Activated T-cell treated with anti-CD3 and anti-CD28 coated beads, Interleukin-2, amount 50 U/mL, for 24 hours (primary cell): ENCODE measurements around the gene PDE4D.
"Not testable (repeated sequence)": the region's sequence is repeated elsewhere in the genome, so short reads cannot be mapped to it uniquely, and the experiment has no call there.

ENCODE experiments used
- DNase-seq: peaks from one replicate; pipeline ENCODE4 v3.0.0-alpha.2; 2020
- H3K27ac Mint-ChIP-seq: 2 replicates; pipeline ENCODE4 v1.8.0; 2020; ENCODE audit warnings: mild to moderate bottlenecking, mixed read lengths
- H3K27me3 Mint-ChIP-seq: 2 replicates; pipeline ENCODE4 v1.8.0; 2020; ENCODE audit warnings: mixed read lengths
- H3K36me3 Mint-ChIP-seq: 2 replicates; pipeline ENCODE4 v1.8.0; 2020; ENCODE audit warnings: low read depth, mixed read lengths
- H3K4me1 Mint-ChIP-seq: 2 replicates; pipeline ENCODE4 v1.8.0; 2020; ENCODE audit warnings: low read depth, mixed read lengths
- H3K4me3 Mint-ChIP-seq: 2 replicates; pipeline ENCODE4 v1.8.0; 2020; ENCODE audit warnings: mild to moderate bottlenecking, moderate library complexity, mixed read lengths
- H3K9me3 Mint-ChIP-seq: 2 replicates; pipeline ENCODE4 v1.8.0; 2020; ENCODE audit warnings: mixed read lengths

The PDE4D gene

DNA sequence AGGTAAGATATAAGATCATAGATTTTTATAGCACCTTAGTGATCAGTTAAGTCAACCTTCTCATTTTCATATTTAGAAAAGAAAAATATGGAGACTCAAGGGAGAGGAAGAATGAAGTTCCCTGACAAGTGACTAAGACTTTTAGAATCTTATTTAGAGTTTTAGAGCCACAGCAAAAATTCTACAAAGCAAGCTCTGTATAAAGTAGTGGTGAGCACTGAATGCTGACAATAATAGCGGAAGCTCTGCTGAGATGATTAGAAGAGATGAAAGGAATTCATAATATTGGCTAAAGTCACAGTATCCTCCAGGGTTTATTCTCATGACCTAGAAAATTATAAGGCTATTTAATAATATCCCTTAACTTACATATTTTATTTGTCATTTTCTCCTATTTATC is 316.0 kb downstream of the PDE4D start:
- Mint-ChIP-seq H3K27ac (no peak overlapping the region), H3K4me3 (no peak overlapping the region), H3K4me1 (no peaks in the 10 kb centered on the region), H3K36me3 (no peaks in the 10 kb centered on the region), H3K9me3 (no peaks in the 10 kb centered on the region), H3K27me3 (no peaks in the 10 kb centered on the region)
- no peak for DNase-seq

DNA sequence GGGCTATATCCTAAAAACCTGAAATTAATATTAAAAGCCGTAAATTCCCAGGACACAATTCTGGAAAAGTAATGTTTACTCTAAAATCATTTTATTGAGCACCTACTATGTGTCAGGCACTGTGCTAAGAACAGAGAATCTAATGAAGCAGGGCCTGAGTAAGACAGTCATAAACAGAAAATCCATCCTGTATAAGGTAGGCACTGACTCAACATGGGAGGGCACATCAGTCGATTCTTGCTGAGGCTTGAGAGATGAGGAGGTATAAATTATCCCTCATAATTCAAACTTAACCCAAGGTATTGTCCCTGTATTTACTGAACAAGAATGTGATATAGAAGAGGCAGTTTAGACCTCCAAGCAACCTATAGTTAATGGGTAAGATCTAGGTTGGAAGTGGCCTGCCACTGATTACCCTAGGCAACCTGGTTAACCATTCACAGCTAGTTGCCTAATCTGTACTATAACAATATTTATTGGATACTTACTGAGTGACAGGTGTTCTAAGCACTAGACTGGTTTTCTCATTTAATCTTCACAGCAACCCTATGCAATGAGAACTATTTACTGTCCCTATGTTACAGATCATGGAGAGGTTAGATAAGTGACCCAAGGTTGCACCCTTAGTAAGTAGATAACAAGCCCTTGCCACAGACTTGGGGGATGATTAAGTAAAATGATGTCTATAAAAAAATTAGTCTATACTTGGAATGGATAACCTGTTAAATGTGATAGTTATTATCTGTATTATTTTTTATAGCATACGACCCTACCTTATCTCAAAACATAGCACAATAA is 317.7 kb downstream of the PDE4D start:
- Mint-ChIP-seq H3K27ac (no peak overlapping the region), H3K4me3 (no peak overlapping the region), H3K36me3 (no peaks in the 10 kb centered on the region), H3K9me3 (no peaks in the 10 kb centered on the region), H3K27me3 (no peaks in the 10 kb centered on the region), H3K4me1 (no peaks in the 10 kb centered on the region)
- DNase-seq, result no peak

GRCh38 chr5:59573509-59573908 is 320.0 kb downstream of the PDE4D start:
- H3K9me3 Mint-ChIP-seq, H3K27me3 Mint-ChIP-seq, H3K4me3 Mint-ChIP-seq, H3K36me3 Mint-ChIP-seq, DNase-seq, H3K4me1 Mint-ChIP-seq, H3K27ac Mint-ChIP-seq: not testable (repeated sequence)

- H3K4me3 Mint-ChIP-seq, result no peak overlapping the region
- no peaks in the 10 kb centered on the region for H3K9me3 Mint-ChIP-seq
- H3K27me3 Mint-ChIP-seq, result no peaks in the 10 kb centered on the region
- no peaks in the 10 kb centered on the region for H3K36me3 Mint-ChIP-seq
- no peak overlapping the region for H3K27ac Mint-ChIP-seq
- no peak for DNase-seq
- no peaks in the 10 kb centered on the region for H3K4me1 Mint-ChIP-seq
Measured at GRCh38 chr5:59571067-59571466, 322.5 kb downstream of the PDE4D start.

GRCh38 chr5:59569608-59570334 is 323.8 kb downstream of the PDE4D start:
- no peak overlapping the region for H3K27ac Mint-ChIP-seq
- DNase-seq, result no peak
- H3K36me3 Mint-ChIP-seq, result no peaks in the 10 kb centered on the region
- no peaks in the 10 kb centered on the region for H3K27me3 Mint-ChIP-seq
- no peak overlapping the region for H3K4me3 Mint-ChIP-seq
- no peaks in the 10 kb centered on the region for H3K4me1 Mint-ChIP-seq
- no peaks in the 10 kb centered on the region for H3K9me3 Mint-ChIP-seq

DNA sequence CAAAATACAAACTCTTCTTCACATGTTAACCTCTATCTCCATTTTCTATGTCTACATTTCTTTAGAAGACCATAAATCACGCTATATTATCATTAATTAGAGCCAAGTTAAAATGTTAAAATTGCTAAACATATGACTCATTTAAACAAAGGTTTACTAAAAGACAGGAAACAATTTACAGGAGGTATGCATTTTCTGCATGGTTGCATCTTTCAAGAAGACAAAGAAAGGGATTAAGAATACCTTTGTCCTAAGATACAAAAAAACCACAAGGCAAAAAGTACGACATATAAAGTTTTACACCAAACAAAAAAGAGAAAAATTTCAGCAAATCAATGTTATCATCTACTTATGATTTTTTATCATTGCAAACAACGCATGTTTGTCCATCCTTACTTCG is 324.4 kb downstream of the PDE4D start:
- H3K27ac Mint-ChIP-seq, result no peak overlapping the region
- no peaks in the 10 kb centered on the region for H3K36me3 Mint-ChIP-seq
- H3K4me3 Mint-ChIP-seq, result no peak overlapping the region

DNA sequence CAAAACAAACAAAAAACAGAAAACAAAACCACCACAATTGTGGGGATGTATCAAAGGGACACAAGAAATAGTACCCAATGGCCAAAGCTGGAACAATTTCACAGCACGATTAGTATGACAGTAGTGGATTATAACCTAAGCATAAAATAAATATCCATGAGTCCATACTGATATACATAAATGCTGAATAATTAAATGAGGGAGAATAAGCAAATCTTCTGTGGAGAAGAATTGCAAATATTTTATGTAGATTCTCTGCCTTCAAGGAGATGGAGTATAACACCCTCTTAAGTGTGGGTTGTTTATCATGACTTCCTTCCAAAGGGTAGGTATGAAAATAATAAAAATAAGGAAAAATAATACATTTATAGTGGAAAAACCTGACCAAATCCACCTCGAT is 325.4 kb downstream of the PDE4D start:
- H3K36me3 Mint-ChIP-seq, result no peaks in the 10 kb centered on the region

More for the DNA sequence above, 324.4 kb downstream of the PDE4D start:
- Mint-ChIP-seq H3K9me3 (no peaks in the 10 kb centered on the region), H3K27me3 (no peaks in the 10 kb centered on the region), H3K4me1 (no peaks in the 10 kb centered on the region)
- no peak for DNase-seq

DNA sequence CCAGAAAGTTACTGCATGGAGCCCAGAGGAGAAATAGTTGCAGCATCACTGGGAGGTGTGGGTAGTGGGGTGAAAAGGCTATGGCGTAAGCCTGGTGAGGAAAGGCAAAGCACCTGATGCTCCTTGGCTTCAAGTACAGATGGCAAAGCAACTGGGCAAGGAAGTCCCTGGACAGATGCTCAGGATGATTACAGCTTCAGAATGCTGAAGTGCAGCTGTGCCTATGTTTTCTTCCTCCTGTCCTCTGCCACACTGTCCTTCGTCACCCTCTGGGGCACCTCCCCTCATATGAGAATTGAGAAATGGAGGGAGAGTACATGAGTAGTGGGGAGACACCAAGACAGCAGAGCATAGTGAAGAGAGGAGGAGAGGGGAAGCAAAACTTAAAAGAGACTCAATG is 328.0 kb downstream of the PDE4D start:
- H3K27me3 Mint-ChIP-seq, result no peaks in the 10 kb centered on the region
- H3K4me3 Mint-ChIP-seq, result no peak overlapping the region
- no peaks in the 10 kb centered on the region for H3K9me3 Mint-ChIP-seq
- no peak overlapping the region for H3K27ac Mint-ChIP-seq
- no peak for DNase-seq
- H3K36me3 Mint-ChIP-seq, result no peaks in the 10 kb centered on the region
- H3K4me1 Mint-ChIP-seq, result peaks cover 9% of the 10 kb centered on the region

More for the DNA sequence above, 325.4 kb downstream of the PDE4D start:
- Mint-ChIP-seq H3K4me1 (peaks cover 1% of the 10 kb centered on the region), H3K27me3 (no peaks in the 10 kb centered on the region), H3K9me3 (no peaks in the 10 kb centered on the region), H3K4me3 (no peak overlapping the region), H3K27ac (no peak overlapping the region)
- no peak for DNase-seq

GRCh38 chr5:59564895-59565294 is 328.6 kb downstream of the PDE4D start:
- no peak overlapping the region for H3K4me3 Mint-ChIP-seq
- no peak for DNase-seq
- no peaks in the 10 kb centered on the region for H3K9me3 Mint-ChIP-seq
- no peaks in the 10 kb centered on the region for H3K36me3 Mint-ChIP-seq
- no peak overlapping the region for H3K27ac Mint-ChIP-seq
- peaks cover 9% of the 10 kb centered on the region for H3K4me1 Mint-ChIP-seq
- H3K27me3 Mint-ChIP-seq, result no peaks in the 10 kb centered on the region

GRCh38 chr5:59562756-59563389 is 330.7 kb downstream of the PDE4D start:
- Mint-ChIP-seq H3K27me3 (no peaks in the 10 kb centered on the region), H3K4me3 (no peak overlapping the region), H3K36me3 (no peaks in the 10 kb centered on the region), H3K4me1 (peaks cover 9% of the 10 kb centered on the region), H3K27ac (no peak overlapping the region), H3K9me3 (no peaks in the 10 kb centered on the region)
- no peak for DNase-seq

- Mint-ChIP-seq H3K27me3 (no peaks in the 10 kb centered on the region), H3K9me3 (no peaks in the 10 kb centered on the region), H3K36me3 (no peaks in the 10 kb centered on the region), H3K4me3 (no peak overlapping the region), H3K27ac (no peak overlapping the region), H3K4me1 (peaks cover 9% of the 10 kb centered on the region)
- no peak for DNase-seq
Measured at GRCh38 chr5:59560553-59560952, 333.0 kb downstream of the PDE4D start.

DNA sequence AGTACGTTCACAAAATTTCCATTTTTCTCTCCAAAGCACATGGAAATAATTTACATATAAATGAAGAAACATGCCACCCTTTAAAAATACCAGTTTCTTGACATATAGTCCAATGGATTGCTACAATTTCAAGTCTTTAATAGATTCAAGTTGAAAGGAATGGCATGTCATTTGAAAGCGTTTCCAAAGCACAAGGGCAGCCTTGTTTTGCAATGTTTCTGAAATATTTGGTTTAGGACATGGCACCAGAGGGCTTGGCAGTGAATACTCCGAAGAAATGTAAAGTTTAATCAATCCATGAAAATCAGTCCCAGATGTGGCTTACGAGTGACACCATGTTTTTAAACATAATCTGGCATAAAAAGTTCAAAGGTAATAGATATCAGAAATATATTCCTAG is 333.7 kb downstream of the PDE4D start:
- H3K4me1 Mint-ChIP-seq, result peaks cover 9% of the 10 kb centered on the region
- no peaks in the 10 kb centered on the region for H3K36me3 Mint-ChIP-seq
- no peaks in the 10 kb centered on the region for H3K9me3 Mint-ChIP-seq
- H3K4me3 Mint-ChIP-seq, result no peak overlapping the region
- H3K27ac Mint-ChIP-seq, result no peak overlapping the region
- no peak for DNase-seq
- no peaks in the 10 kb centered on the region for H3K27me3 Mint-ChIP-seq

DNA sequence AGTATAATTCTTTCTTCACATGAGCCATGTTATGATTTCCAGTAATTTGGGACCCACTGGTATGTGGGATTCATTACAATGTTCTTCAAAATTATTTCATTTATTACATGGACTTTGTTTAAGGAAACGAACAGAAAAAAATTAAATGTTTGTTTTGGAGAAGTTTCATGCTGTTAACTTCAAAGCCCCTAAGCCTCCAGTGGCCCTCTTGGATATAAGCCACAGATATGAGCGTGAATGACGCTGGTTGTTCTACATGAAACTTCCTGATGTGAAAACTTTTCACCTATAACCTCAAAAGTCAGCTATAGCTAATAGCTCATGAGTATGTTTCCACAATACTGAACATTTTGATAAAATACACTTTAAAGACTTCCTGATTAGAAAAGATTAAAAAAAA is 334.2 kb downstream of the PDE4D start:
- no peaks in the 10 kb centered on the region for H3K36me3 Mint-ChIP-seq
- no peak overlapping the region for H3K4me3 Mint-ChIP-seq
- H3K27me3 Mint-ChIP-seq, result no peaks in the 10 kb centered on the region
- H3K4me1 Mint-ChIP-seq, result peaks cover 9% of the 10 kb centered on the region
- no peaks in the 10 kb centered on the region for H3K9me3 Mint-ChIP-seq
- DNase-seq, result no peak
- no peak overlapping the region for H3K27ac Mint-ChIP-seq

GRCh38 chr5:59558501-59558900 is 335.0 kb downstream of the PDE4D start:
- Mint-ChIP-seq H3K9me3 (no peaks in the 10 kb centered on the region), H3K27ac (no peak overlapping the region), H3K4me1 (peaks cover 9% of the 10 kb centered on the region), H3K36me3 (no peaks in the 10 kb centered on the region), H3K27me3 (no peaks in the 10 kb centered on the region), H3K4me3 (no peak overlapping the region)
- DNase-seq, result no peak

- no peak for DNase-seq
- H3K9me3 Mint-ChIP-seq, result no peaks in the 10 kb centered on the region
- no peaks in the 10 kb centered on the region for H3K36me3 Mint-ChIP-seq
- H3K4me1 Mint-ChIP-seq, result peaks cover 2% of the 10 kb centered on the region
- H3K27ac Mint-ChIP-seq, result no peak overlapping the region
- H3K27me3 Mint-ChIP-seq, result no peaks in the 10 kb centered on the region
- H3K4me3 Mint-ChIP-seq, result no peak overlapping the region
Measured at GRCh38 chr5:59557572-59557971, 336.0 kb downstream of the PDE4D start.
